ENCODE measurements around the gene MICAL2. TPM values are rescaled to one million over a fixed set of nuclear protein-coding genes. Genes with fewer than 3 reads are reported as not detected.

MICAL2 gene
- total and polyA plus RNA-seq, 10 of the 15 experiments (the other 5 are each of a cell fraction or from before 2014, with no cell fraction given), result 0.90 to 5.6 (median 2.4) TPM

GRCh38 chr11:12188548-12189317 is 78.3 kb downstream of the MICAL2 start:
- DNase-seq (ENCODE audit: low read depth, low spot score), result no peak
- no peaks in the 10 kb centered on the region for H3K36me3 ChIP-seq (ENCODE audit: control insufficient read depth in 2 of 2, insufficient read depth in 2 of 2, low read length in 1 of 2)
- CTCF ChIA-PET, result interaction anchor here (1.1 to 1.4 kb wide), 2 partner anchors 10 to 48 kb away, joined by 3 to 6 read pairs; no protein-coding TSS in a partner anchor
- H3K27ac ChIP-seq (ENCODE audit: control insufficient read depth, insufficient read depth), result no peak overlapping the region
- in situ Hi-C loops (cut with MboI) (no loop called here), intact Hi-C loops (cut with micrococcal nuclease; ENCODE audit: unreplicated experiment) (no loop called here)
- H4K20me1 ChIP-seq (ENCODE audit: control insufficient read depth, insufficient read depth), result no peaks in the 10 kb centered on the region
- H3K27me3 ChIP-seq (replicated peaks in 1 of 2; ENCODE audit: control insufficient read depth in 2 of 2, insufficient read depth in 2 of 2, low read length in 1 of 2), result no peaks in the 10 kb centered on the region
- POLR2A ChIA-PET, result interaction anchor here (1.0 kb wide), 1 partner anchor 10 kb away, joined by 6 read pairs; no protein-coding TSS in a partner anchor
- SMC1A ChIA-PET (ENCODE audit: uncharacterized antibody, unreplicated experiment), result interaction anchor here (0.9 to 2.2 kb wide), 5 partner anchors 9 to 101 kb away, joined by 3 to 9 read pairs (median 5); no protein-coding TSS in a partner anchor
- no peak for TF ChIP-seq PAX5 (IDR thresholded peaks at IDR 0.05; ENCODE audit: borderline replicate concordance, low read depth, low read length)
- peak in 1 of 2 experiments; percentile 28; a peak in 1 of 4 replicates for TF ChIP-seq EP300 (IDR thresholded peaks at IDR 0.05; ENCODE audit: borderline replicate concordance in 1 of 2, control insufficient read depth in 1 of 2, low read depth in 2 of 2, low read length in 2 of 2)
- TF ChIP-seq POLR2AphosphoS5 (IDR thresholded peaks at IDR 0.05; ENCODE audit: low read length), result no peak
- TF ChIP-seq MTA2 (IDR thresholded peaks at IDR 0.05; ENCODE audit: low read depth), result peak; percentile 47; the same call in 1 of the 2 replicates
- TF ChIP-seq BCL11A (IDR thresholded peaks at IDR 0.05; ENCODE audit: low read depth, low read length), result 0 out of 2 replicates have a peak, but pooled peaks have one; percentile 4
- TF ChIP-seq CREM (IDR thresholded peaks at IDR 0.05; ENCODE audit: low read depth), result 0 out of 2 replicates have a peak, but pooled peaks have one; percentile 23
- TF ChIP-seq, protein P1, sequence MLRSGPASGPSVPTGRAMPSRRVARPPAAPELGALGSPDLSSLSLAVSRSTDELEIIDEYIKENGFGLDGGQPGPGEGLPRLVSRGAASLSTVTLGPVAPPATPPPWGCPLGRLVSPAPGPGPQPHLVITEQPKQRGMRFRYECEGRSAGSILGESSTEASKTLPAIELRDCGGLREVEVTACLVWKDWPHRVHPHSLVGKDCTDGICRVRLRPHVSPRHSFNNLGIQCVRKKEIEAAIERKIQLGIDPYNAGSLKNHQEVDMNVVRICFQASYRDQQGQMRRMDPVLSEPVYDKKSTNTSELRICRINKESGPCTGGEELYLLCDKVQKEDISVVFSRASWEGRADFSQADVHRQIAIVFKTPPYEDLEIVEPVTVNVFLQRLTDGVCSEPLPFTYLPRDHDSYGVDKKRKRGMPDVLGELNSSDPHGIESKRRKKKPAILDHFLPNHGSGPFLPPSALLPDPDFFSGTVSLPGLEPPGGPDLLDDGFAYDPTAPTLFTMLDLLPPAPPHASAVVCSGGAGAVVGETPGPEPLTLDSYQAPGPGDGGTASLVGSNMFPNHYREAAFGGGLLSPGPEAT (IDR thresholded peaks at IDR 0.05; ENCODE audit: low read depth), result peak; percentile 42; the same call in 1 of the 2 replicates
- TF ChIP-seq CHD4 (IDR thresholded peaks at IDR 0.05), result no peak
- TF ChIP-seq NRF1 (conservative IDR thresholded peaks at IDR 0.05; ENCODE audit: low read depth, low read length), result no peak
- TF ChIP-seq IRF4 (IDR thresholded peaks at IDR 0.05; ENCODE audit: low read depth, low read length), result 0 out of 2 replicates have a peak, but pooled peaks have one; percentile 10
- peak; percentile 30 to 76; a peak in 3 of 4 replicates for TF ChIP-seq IKZF2 (IDR thresholded peaks at IDR 0.05)
- TF ChIP-seq, protein P2, sequence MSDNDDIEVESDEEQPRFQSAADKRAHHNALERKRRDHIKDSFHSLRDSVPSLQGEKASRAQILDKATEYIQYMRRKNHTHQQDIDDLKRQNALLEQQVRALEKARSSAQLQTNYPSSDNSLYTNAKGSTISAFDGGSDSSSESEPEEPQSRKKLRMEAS (IDR thresholded peaks at IDR 0.05; ENCODE audit: low read depth, low read length), result no peak
- TF ChIP-seq WRNIP1 (IDR thresholded peaks at IDR 0.05; ENCODE audit: borderline replicate concordance, low read depth, low read length), result no peak
- TF ChIP-seq TBL1XR1 (IDR thresholded peaks at IDR 0.05; ENCODE audit: low read depth, low read length), result no peak
- TF ChIP-seq TCF3 (IDR thresholded peaks at IDR 0.05; ENCODE audit: borderline replicate concordance, insufficient read depth, low read depth, low read length), result no peak
- peak; percentile 66; the same call in 1 of the 2 replicates for TF ChIP-seq NFIC (IDR thresholded peaks at IDR 0.05; ENCODE audit: low read depth, low read length)
- TF ChIP-seq GATAD2B (conservative IDR thresholded peaks at IDR 0.05; ENCODE audit: low read depth), result no peak
- TF ChIP-seq ZNF217 (IDR thresholded peaks at IDR 0.05), result no peak
- no peak for TF ChIP-seq RAD21 (IDR thresholded peaks at IDR 0.05; ENCODE audit: insufficient read depth, low read depth, low read length)
- no peak for TF ChIP-seq RCOR1 (conservative IDR thresholded peaks at IDR 0.05; ENCODE audit: low read depth, low read length)
- TF ChIP-seq SMARCA5 (IDR thresholded peaks at IDR 0.05), result peak; percentile 80
- peak; percentile 85 for TF ChIP-seq SPI1 (IDR thresholded peaks at IDR 0.05; ENCODE audit: borderline replicate concordance, insufficient read depth, low read depth, low read length)
- TF ChIP-seq CEBPB (IDR thresholded peaks at IDR 0.05; ENCODE audit: borderline replicate concordance in 1 of 2, low read depth in 2 of 2, low read length in 2 of 2), result no peak
- TF ChIP-seq IKZF1 (conservative IDR thresholded peaks at IDR 0.05), result peak; percentile 38; the same call in 1 of the 2 replicates
- FAIRE-seq, result peak; percentile 23
- no peak overlapping the region; the same call in 1 of the 2 replicates for H3K4me3 ChIP-seq
- RAD21 ChIA-PET (ENCODE audit: unreplicated experiment), result interaction anchor here (1.9 kb wide), 1 partner anchor 10 kb away, joined by 5 read pairs; no protein-coding TSS in a partner anchor
- no peaks in the 10 kb centered on the region for H3K79me2 ChIP-seq (ENCODE audit: control insufficient read depth, insufficient read depth, low read length)
- H3K9me3 ChIP-seq (replicated peaks; ENCODE audit: control insufficient read depth, insufficient read depth, low read length), result no peaks in the 10 kb centered on the region
- no TSS peak for BruUV-seq (replicated peaks)
- H3K4me2 ChIP-seq (ENCODE audit: control insufficient read depth, insufficient read depth), result peak overlapping the region; percentile 63
- peak; percentile 90 for ATAC-seq
- H2AFZ ChIP-seq (ENCODE audit: control insufficient read depth, low read depth, low read length), result no peak overlapping the region
- no peak overlapping the region for H3K9ac ChIP-seq (ENCODE audit: control insufficient read depth, insufficient read depth, low read length)
- peaks cover 16% of the 10 kb centered on the region for H3K4me1 ChIP-seq (ENCODE audit: control insufficient read depth, insufficient read depth, low read length)
- 33% methylated on average over 3 of the region's 3 CpGs for WGBS (ENCODE audit: insufficient coverage, insufficient replicate concordance, low lambda C conversion rate, missing lambda C conversion rate)
